Keratinocyte (primary cell): ENCODE data around the gene NUCKS1. TPM values are rescaled to one million over a fixed set of nuclear protein-coding genes. Genes with fewer than 3 reads are reported as not detected.
"Not testable (repeated sequence)": the region's sequence is repeated elsewhere in the genome, so short reads cannot be mapped to it uniquely, and the experiment has no call there.

Source experiments
- DNase-seq: peaks from one replicate; pipeline ENCODE4 v3.0.0-alpha.2; 2011; ENCODE audit warnings: low read depth, missing footprints, low spot score
- FAIRE-seq: peaks from 2 replicates; lab custom pipeline; 2011; peaks lifted over from hg19 to GRCh38; lab: Jason Lieb, UNC
- H2AFZ ChIP-seq: 2 replicates; pipeline ENCODE4 v1.6.0; 2012; ENCODE audit warnings: low read length, control low read depth, inconsistent platforms; ENCODE audit not compliant: control insufficient read depth
- H3K27ac ChIP-seq: 2 replicates; pipeline ENCODE4 v1.5.1; 2011; ENCODE audit warnings: low read length; ENCODE audit not compliant: control insufficient read depth, insufficient read depth
- H3K27me3 ChIP-seq: 3 replicates; pipeline ENCODE4 v1.6.0; 2011; ENCODE audit warnings: low read length; ENCODE audit not compliant: control insufficient read depth, insufficient read depth; ENCODE audit errors: extremely low read depth
- H3K36me3 ChIP-seq, 2 experiments: 2 replicates in 1 of 2; 3 replicates in 1 of 2; pipeline ENCODE4 v1.5.1; 2011; ENCODE audit warnings: low read length in 2 of 2, mild to moderate bottlenecking in 1 of 2; ENCODE audit not compliant: control insufficient read depth in 2 of 2, insufficient read depth in 2 of 2; ENCODE audit errors: extremely low read depth in 1 of 2
- H3K4me1 ChIP-seq: 3 replicates; pipeline ENCODE4 v1.5.1; 2011; ENCODE audit warnings: low read length; ENCODE audit not compliant: control insufficient read depth, insufficient read depth; ENCODE audit errors: extremely low read depth
- H3K4me2 ChIP-seq: 3 replicates; pipeline ENCODE4 v1.6.0; 2011; ENCODE audit warnings: low read depth, low read length; ENCODE audit not compliant: control insufficient read depth, insufficient read depth; ENCODE audit errors: extremely low read depth
- H3K4me3 ChIP-seq, 3 experiments: fragments of 200-600 bp in 1 of 3; sonication (generic) in 1 of 3; 2 replicates in 2 of 3; 3 replicates in 1 of 3; pipeline ENCODE4 v1.5.1; 2011 to 2016; ENCODE audit warnings: low read length in 3 of 3, mild to moderate bottlenecking in 3 of 3, control low read depth in 2 of 3, inconsistent platforms in 1 of 3, low read depth in 1 of 3, mixed read lengths in 1 of 3, mixed run types in 1 of 3, moderate library complexity in 1 of 3; ENCODE audit not compliant: control insufficient read depth in 2 of 3, insufficient read depth in 2 of 3; ENCODE audit errors: extremely low read depth in 1 of 3
- H3K79me2 ChIP-seq: 2 replicates; pipeline ENCODE4 v1.6.0; 2012; ENCODE audit warnings: low read length; ENCODE audit not compliant: control insufficient read depth, insufficient read depth
- H3K9ac ChIP-seq: 3 replicates; pipeline ENCODE4 v1.6.0; 2011; ENCODE audit warnings: low read length; ENCODE audit not compliant: control insufficient read depth, insufficient read depth; ENCODE audit errors: extremely low read depth
- H3K9me1 ChIP-seq: 3 replicates; pipeline ENCODE4 v1.6.0; 2011; ENCODE audit warnings: low read length; ENCODE audit not compliant: control insufficient read depth, insufficient read depth; ENCODE audit errors: extremely low read depth
- H3K9me3 ChIP-seq: 2 replicates; pipeline ENCODE4 v1.5.1; 2012; ENCODE audit warnings: low read depth, low read length; ENCODE audit not compliant: control insufficient read depth
- H4K20me1 ChIP-seq: 3 replicates; pipeline ENCODE4 v1.6.0; 2011; ENCODE audit warnings: low read length; ENCODE audit not compliant: control insufficient read depth, insufficient read depth; ENCODE audit errors: extremely low read depth
- CTCF ChIP-seq, 3 experiments: IDR thresholded peaks in 1 of 3; conservative IDR thresholded peaks in 1 of 3; optimal IDR thresholded peaks in 1 of 3; 2 replicates in 2 of 3; 3 replicates in 1 of 3; pipeline versions ENCODE3 to v1.5.1; 2011; ENCODE audit warnings: low read length in 3 of 3, mild to moderate bottlenecking in 3 of 3, moderate library complexity in 2 of 3, control low read depth in 1 of 3, inconsistent platforms in 1 of 3; ENCODE audit not compliant: insufficient read depth in 2 of 3; ENCODE audit errors: extremely low read depth in 1 of 3
- EZH2 ChIP-seq: IDR thresholded peaks from one replicate; pipeline ENCODE4 v1.6.1; 2012; ENCODE audit warnings: inconsistent platforms, mild to moderate bottlenecking, low read length, moderate library complexity
- dilution Hi-C: fragments of 300-500 bp; cut with MboI; formaldehyde crosslinking; loops from one replicate; pipeline ENCODE4 v1.7.0; 2020; ENCODE audit warnings: low sequenced_read_pairs; ENCODE audit not compliant: extremely low pct_ligation_motif_present
- polyA plus RNA-seq, 5 experiments: library from polyadenylated mRNA; depleted of rRNA in 3 of 5; stranded (reverse) in 3 of 5; stranded (forward) in 1 of 5; unstranded in 1 of 5; fragments of >200 nt; gene quantifications; 1 replicate in 1 of 5; 2 replicates in 3 of 5; 3 replicates in 1 of 5; pipeline versions ENCODE4 v1.2.1 to v1.2.3, GENCODE V29; 2011 to 2012; ENCODE audit warnings: missing spikeins in 2 of 5, low read depth in 1 of 5, low replicate concordance in 1 of 5

The NUCKS1 gene
- polyA plus RNA-seq, 1 donor (not counting 4 experiments of a cell fraction or from before 2014, with no cell fraction given): 71.6 TPM

- no peak overlapping the region for H3K4me3 ChIP-seq
- peaks cover 0 to 11% of the 10 kb centered on the region in 2 experiments for H3K36me3 ChIP-seq
- no peak overlapping the region for H3K4me2 ChIP-seq
- no peaks in the 10 kb centered on the region for H3K9me1 ChIP-seq
- H3K9ac ChIP-seq: no peak overlapping the region
- TF ChIP-seq CTCF (optimal IDR thresholded peaks at IDR 0.05 in 1 of 3, IDR thresholded peaks at IDR 0.05 in 1 of 3, conservative IDR thresholded peaks at IDR 0.05 in 1 of 3; ENCODE audit: extremely low read depth in 1 of 3, insufficient read depth in 2 of 3, low read length in 3 of 3) (no peak), EZH2 (no peak)
- dilution Hi-C loops: no loop called here
- H3K27ac ChIP-seq: no peak overlapping the region
- peaks cover 36% of the 10 kb centered on the region for H3K79me2 ChIP-seq
- FAIRE-seq: no peak
- H3K4me1 ChIP-seq: no peaks in the 10 kb centered on the region
- no peaks in the 10 kb centered on the region for H3K9me3 ChIP-seq
- no peak for DNase-seq
- H2AFZ ChIP-seq: no peak overlapping the region
- no peaks in the 10 kb centered on the region for H3K27me3 ChIP-seq
- no peaks in the 10 kb centered on the region for H4K20me1 ChIP-seq
Measured at GRCh38 chr1:205726619-205727125, 23.3 kb downstream of the NUCKS1 start.

- TF ChIP-seq CTCF (optimal IDR thresholded peaks at IDR 0.05 in 1 of 3, IDR thresholded peaks at IDR 0.05 in 1 of 3, conservative IDR thresholded peaks at IDR 0.05 in 1 of 3; ENCODE audit: extremely low read depth in 1 of 3, insufficient read depth in 2 of 3, low read length in 3 of 3): no peak
- no peak for TF ChIP-seq EZH2
- Histone ChIP-seq H3K9ac (no peak overlapping the region), H3K36me3 (peaks cover 2 to 11% of the 10 kb centered on the region in 2 experiments), H3K79me2 (peaks cover 26% of the 10 kb centered on the region), H3K27ac (no peak overlapping the region), H3K9me3 (no peaks in the 10 kb centered on the region), H3K4me3 (no peak overlapping the region), H3K4me2 (no peak overlapping the region), H3K27me3 (no peaks in the 10 kb centered on the region), H3K4me1 (no peaks in the 10 kb centered on the region), H3K9me1 (no peaks in the 10 kb centered on the region), H4K20me1 (no peaks in the 10 kb centered on the region), H2AFZ (no peak overlapping the region)
- DNase-seq (no peak), FAIRE-seq (no peak)
- dilution Hi-C loops: no loop called here
Measured at GRCh38 chr1:205725514-205725913, 24.5 kb downstream of the NUCKS1 start.

GRCh38 chr1:205720740-205721139, 29.2 kb downstream of the NUCKS1 start:
- H3K4me1 ChIP-seq, dilution Hi-C loops, H3K27me3 ChIP-seq, H3K79me2 ChIP-seq, H3K9me1 ChIP-seq, H3K27ac ChIP-seq, FAIRE-seq, H4K20me1 ChIP-seq, H2AFZ ChIP-seq, H3K4me3 ChIP-seq, H3K9ac ChIP-seq, H3K9me3 ChIP-seq, DNase-seq, H3K4me2 ChIP-seq: not testable (repeated sequence)
- peaks cover 15 to 19% of the 10 kb centered on the region in 2 experiments for H3K36me3 ChIP-seq
